GM18508 (cell line): Measurements from ENCODE around the gene TIMM10B.
"Not testable (repeated sequence)": the region's sequence is repeated elsewhere in the genome, so short reads cannot be mapped to it uniquely, and the experiment has no call there.

Experiments used
- ATAC-seq: cut with Tn5 transposase; IDR thresholded peaks from one replicate; pipeline ENCODE4 v1.9.1; 2021; ENCODE audit warnings: moderate number of reproducible peaks; ENCODE audit not compliant: insufficient read depth, unreplicated experiment

The TIMM10B gene

GRCh38 chr11:6498544-6498943, 17.2 kb downstream of the TIMM10B start:
- ATAC-seq, result no peak

DNA sequence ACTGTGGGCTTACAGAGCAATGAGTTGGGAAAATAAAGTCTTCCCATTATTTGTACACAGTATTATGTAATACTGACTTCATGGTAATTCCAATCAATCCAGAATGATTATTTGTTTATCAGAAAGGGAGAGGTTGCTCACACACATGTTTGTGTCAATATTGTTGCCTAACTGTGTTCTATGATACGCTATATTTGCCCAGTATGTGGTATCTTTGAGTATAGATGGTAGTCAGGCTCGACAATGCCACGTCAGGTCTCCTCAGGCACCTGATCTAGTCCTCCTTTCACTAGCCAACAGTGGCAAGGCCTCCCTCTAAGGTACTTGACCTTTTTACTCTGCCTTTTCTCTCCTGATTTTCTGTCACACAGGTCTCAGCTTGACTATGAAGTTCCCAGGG, 21.1 kb downstream of the TIMM10B start:
- ATAC-seq, result no peak

- no peak for ATAC-seq
Observed at GRCh38 chr11:6504166-6504565, 22.9 kb downstream of the TIMM10B start.

- ATAC-seq, result no peak
Observed at GRCh38 chr11:6505577-6506240, 24.4 kb downstream of the TIMM10B start.

GRCh38 chr11:6516865-6517264, 35.6 kb downstream of the TIMM10B start:
- ATAC-seq, result no peak

- no peak for ATAC-seq
Observed at GRCh38 chr11:6520265-6520664, 39.0 kb downstream of the TIMM10B start.

GRCh38 chr11:6521946-6522345, 40.6 kb downstream of the TIMM10B start:
- ATAC-seq, result not testable (repeated sequence)

- ATAC-seq, result no peak
Observed at GRCh38 chr11:6523253-6523652, 42.0 kb downstream of the TIMM10B start.

GRCh38 chr11:6526411-6527135, 45.3 kb downstream of the TIMM10B start:
- no peak for ATAC-seq

- ATAC-seq, result no peak
Observed at GRCh38 chr11:6529266-6529665, 48.0 kb downstream of the TIMM10B start.

- ATAC-seq, result no peak
Observed at GRCh38 chr11:6530848-6531247, 49.5 kb downstream of the TIMM10B start.

GRCh38 chr11:6531267-6531752, 50.0 kb downstream of the TIMM10B start:
- no peak for ATAC-seq
